Measurements from ENCODE around the gene MYO5B.
A peak's percentile ranks its signal among the peaks of the same experiment; 100 is the strongest.

Gene MYO5B

DNA sequence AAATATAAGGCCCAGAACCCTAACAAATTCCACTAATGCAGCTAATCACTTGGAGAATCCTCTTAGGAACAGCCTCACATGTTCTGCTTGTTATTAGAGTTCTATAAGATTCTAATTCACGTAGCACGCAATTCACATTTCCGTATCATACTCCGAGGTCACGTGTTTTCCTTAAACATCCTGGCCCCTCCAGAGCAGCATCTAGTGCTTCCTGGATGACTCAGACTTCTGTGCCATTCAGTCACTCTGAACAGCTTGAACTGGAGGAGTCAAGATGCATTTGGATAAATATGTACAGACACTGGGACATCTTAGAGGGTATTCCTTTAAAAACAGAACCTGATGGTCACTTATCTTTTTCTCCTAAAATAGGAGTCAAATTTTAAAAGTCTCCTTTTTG is 156.5 kb downstream of the MYO5B start:
- peak; percentile 15 for DNase-seq (ENCODE audit: low read depth)
- no peak overlapping the region for H3K4me3 ChIP-seq (ENCODE audit: low read depth, low read length)
- TF ChIP-seq, protein P1, sequence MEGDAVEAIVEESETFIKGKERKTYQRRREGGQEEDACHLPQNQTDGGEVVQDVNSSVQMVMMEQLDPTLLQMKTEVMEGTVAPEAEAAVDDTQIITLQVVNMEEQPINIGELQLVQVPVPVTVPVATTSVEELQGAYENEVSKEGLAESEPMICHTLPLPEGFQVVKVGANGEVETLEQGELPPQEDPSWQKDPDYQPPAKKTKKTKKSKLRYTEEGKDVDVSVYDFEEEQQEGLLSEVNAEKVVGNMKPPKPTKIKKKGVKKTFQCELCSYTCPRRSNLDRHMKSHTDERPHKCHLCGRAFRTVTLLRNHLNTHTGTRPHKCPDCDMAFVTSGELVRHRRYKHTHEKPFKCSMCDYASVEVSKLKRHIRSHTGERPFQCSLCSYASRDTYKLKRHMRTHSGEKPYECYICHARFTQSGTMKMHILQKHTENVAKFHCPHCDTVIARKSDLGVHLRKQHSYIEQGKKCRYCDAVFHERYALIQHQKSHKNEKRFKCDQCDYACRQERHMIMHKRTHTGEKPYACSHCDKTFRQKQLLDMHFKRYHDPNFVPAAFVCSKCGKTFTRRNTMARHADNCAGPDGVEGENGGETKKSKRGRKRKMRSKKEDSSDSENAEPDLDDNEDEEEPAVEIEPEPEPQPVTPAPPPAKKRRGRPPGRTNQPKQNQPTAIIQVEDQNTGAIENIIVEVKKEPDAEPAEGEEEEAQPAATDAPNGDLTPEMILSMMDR (IDR thresholded peaks at IDR 0.05; ENCODE audit: insufficient read depth, low read depth, low read length, missing control alignments) = no peak

GRCh38 chr18:50034029-50034428 is 160.9 kb downstream of the MYO5B start:
- no peak for DNase-seq (ENCODE audit: low read depth)
- no peak overlapping the region for H3K4me3 ChIP-seq (ENCODE audit: low read depth, low read length)
- TF ChIP-seq, protein P1 (IDR thresholded peaks at IDR 0.05; ENCODE audit: insufficient read depth, low read depth, low read length, missing control alignments) = no peak

- DNase-seq (ENCODE audit: low read depth) = no peak
- H3K4me3 ChIP-seq (ENCODE audit: low read depth, low read length) = no peak overlapping the region
- TF ChIP-seq, protein P1 (IDR thresholded peaks at IDR 0.05; ENCODE audit: insufficient read depth, low read depth, low read length, missing control alignments) = no peak
Measured at GRCh38 chr18:50033004-50033403, 161.9 kb downstream of the MYO5B start.

DNA sequence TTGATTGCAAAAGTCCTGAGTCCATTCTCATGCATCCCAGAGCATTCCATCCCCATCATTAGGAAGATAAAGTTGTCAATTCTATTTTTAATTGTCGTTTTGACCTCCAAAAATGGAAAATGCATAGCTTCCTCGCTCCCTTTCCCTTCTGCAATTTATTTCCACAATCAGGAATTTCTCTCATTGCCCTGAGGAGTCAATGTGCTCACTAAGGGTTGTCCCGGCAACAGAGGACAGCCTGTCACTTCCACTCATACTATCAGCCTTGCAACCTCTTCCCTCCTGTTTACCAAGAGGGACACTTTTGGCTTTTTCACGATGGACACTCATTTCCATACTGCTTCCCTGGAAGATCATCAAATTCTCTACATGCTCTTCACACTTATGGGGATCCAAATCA is 164.8 kb downstream of the MYO5B start:
- H3K4me3 ChIP-seq (ENCODE audit: low read depth, low read length) = no peak overlapping the region
- DNase-seq (ENCODE audit: low read depth) = no peak
- TF ChIP-seq, protein P1 (IDR thresholded peaks at IDR 0.05; ENCODE audit: insufficient read depth, low read depth, low read length, missing control alignments) = no peak

DNA sequence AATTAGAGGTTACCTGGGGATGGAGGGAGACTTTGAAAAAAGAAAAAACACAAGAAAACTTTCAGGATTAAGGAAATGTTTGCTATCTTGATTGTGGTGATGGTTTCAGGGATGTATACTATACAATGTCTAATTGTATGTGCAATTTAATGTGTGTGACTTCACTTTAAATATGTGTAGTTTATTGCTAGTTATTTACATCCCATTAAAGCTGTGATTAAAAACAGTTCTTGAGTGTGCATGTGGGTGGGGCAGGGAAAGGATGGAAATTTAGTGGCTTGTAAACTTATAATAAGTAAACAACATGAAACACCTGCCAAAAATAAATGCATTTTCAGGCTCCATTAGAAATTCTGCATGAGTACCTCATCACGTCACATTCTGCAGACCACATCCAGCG is 167.0 kb downstream of the MYO5B start:
- DNase-seq (ENCODE audit: low read depth) = no peak
- H3K4me3 ChIP-seq (ENCODE audit: low read depth, low read length) = no peak overlapping the region
- TF ChIP-seq, protein P1 (IDR thresholded peaks at IDR 0.05; ENCODE audit: insufficient read depth, low read depth, low read length, missing control alignments) = no peak

- H3K4me3 ChIP-seq (ENCODE audit: low read depth, low read length) = no peak overlapping the region
- no peak for DNase-seq (ENCODE audit: low read depth)
- TF ChIP-seq, protein P1 (IDR thresholded peaks at IDR 0.05; ENCODE audit: insufficient read depth, low read depth, low read length, missing control alignments) = no peak
Measured at GRCh38 chr18:50024466-50024865, 170.5 kb downstream of the MYO5B start.

DNA sequence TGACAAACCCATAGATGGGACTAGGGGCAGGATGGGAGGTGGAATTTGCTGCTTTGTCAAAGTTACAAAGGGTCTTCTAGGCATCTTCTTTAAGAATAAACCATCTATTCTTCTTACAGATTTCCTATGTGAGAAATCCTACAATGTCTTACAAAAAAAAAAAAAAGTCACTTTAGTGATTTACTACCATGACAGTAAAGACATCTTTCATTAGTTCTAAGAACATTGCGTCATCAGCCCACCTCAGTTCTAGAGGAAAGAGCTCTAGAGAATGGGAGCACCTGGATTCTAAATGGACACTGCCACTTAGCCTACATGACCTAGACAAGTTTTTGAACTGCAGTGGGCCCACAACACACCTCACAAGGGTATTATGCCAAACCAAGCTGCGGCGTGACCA is 172.0 kb downstream of the MYO5B start:
- no peak for DNase-seq (ENCODE audit: low read depth)
- H3K4me3 ChIP-seq (ENCODE audit: low read depth, low read length) = no peak overlapping the region
- TF ChIP-seq, protein P1 (IDR thresholded peaks at IDR 0.05; ENCODE audit: insufficient read depth, low read depth, low read length, missing control alignments) = no peak
